Activated T-helper 2 cell treated with anti-CD3 and anti-CD28 coated beads, Interferon-gamma antibody, Interleukin-2, Interleukin-4, amounts not matched to agents 10 μg/mL and 5 μg/mL and 100 μg/mL, durations not matched to agents 14 hours and 24 hours and 36 hours (primary cell): ENCODE results near the gene TBX19. TPM values are rescaled to one million over a fixed set of nuclear protein-coding genes. Genes with fewer than 3 reads are reported as not detected.

Source experiments
- DNase-seq: peaks from one replicate; pipeline ENCODE4 v3.0.0; 2021; ENCODE audit warnings: low spot score
- H3K27ac Mint-ChIP-seq: one replicate; pipeline ENCODE4 v1.8.0; 2021; ENCODE audit warnings: mixed read lengths
- H3K27me3 Mint-ChIP-seq: one replicate; pipeline ENCODE4 v1.8.0; 2021; ENCODE audit warnings: low read depth, mixed read lengths
- H3K36me3 Mint-ChIP-seq: one replicate; pipeline ENCODE4 v1.8.0; 2021; ENCODE audit warnings: low read depth, mixed read lengths
- H3K4me1 Mint-ChIP-seq: one replicate; pipeline ENCODE4 v1.8.0; 2021; ENCODE audit warnings: low read depth, mixed read lengths
- H3K4me3 Mint-ChIP-seq: one replicate; pipeline ENCODE4 v1.8.0; 2021; ENCODE audit warnings: low read depth, mild to moderate bottlenecking, moderate library complexity, mixed read lengths
- H3K9me3 Mint-ChIP-seq: one replicate; pipeline ENCODE4 v1.8.0; 2021; ENCODE audit warnings: mixed read lengths
- intact Hi-C: fragments of 100-400 bp; cut with micrococcal nuclease; formaldehyde crosslinking; loops from one replicate; pipeline ENCODE4 v1.15.1; 2023
- total RNA-seq: library from RNA; stranded (reverse); gene quantifications from 2 replicates; pipeline ENCODE4 v1.2.3, GENCODE V29; 2022

TBX19 gene
- total RNA-seq, 1 donor from 2014 or later: 6.5 TPM

DNA sequence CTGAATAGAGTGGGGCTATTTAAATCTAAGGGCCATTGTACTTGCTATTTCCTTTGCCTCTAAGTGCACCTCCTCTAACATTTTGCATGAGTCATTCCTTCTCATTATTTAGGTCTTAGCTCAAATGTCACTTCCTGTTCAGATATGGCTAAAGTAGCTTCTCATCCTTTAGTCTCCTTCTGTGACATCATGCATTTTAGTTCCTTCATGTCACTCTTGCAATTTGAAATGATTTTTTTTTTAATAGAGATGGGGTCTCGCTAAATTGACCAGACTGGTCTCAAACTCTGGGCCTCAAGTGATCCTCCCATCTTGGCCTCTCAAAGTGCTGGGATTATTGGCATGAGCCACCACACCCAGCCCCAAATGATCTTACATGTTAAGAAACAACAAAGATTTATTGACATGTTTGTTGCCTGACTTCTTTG, 6.6 kb downstream of the TBX19 start:
- H3K27ac Mint-ChIP-seq: peak overlapping the region; percentile 43
- H3K27me3 Mint-ChIP-seq: no peaks in the 10 kb centered on the region
- intact Hi-C loops: loop anchor here (1.0 to 5.0 kb wide), 2 partner anchors 50 to 73 kb away; no protein-coding TSS in a partner anchor
- no peaks in the 10 kb centered on the region for H3K9me3 Mint-ChIP-seq
- H3K4me3 Mint-ChIP-seq: no peak overlapping the region
- H3K4me1 Mint-ChIP-seq: peaks cover 27% of the 10 kb centered on the region
- no peak for DNase-seq
- peaks cover 9% of the 10 kb centered on the region for H3K36me3 Mint-ChIP-seq

DNA sequence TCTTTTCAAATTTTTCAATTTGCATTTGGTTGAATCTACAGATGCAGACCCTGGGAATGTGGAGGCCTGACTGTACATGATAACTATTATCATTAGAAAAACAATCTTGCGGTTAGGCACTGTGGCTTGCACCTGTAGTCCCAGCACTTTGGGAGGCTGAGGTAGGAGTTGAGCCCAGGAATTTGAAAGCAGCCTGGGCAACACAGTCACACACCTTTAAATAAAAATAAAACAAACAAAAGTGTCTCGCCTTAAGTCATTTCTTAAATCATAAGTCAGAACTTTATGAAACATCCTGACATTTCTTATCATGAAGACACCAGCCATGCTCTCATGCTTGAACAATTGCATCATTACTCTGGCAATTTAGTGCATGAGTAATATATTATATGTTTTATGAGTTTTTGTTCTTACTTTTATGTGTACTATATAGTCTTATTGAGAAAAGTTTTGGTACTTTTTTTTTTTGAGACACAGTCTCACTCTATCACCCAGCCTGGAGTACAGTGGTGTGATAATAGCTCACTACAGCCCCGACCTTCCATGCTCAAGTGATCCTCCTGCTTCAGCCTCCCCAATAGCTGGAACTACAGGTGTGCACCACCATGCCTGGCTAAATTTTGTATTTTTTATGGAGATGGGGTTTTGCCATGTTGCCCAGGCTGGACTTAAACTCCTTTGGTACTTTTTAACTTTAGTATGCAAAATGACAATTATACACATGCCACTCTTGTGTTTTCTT, 7.8 kb downstream of the TBX19 start:
- intact Hi-C loops: loop anchor here (5.0 kb wide), 1 partner anchor 51 kb away; no protein-coding TSS in a partner anchor
- Mint-ChIP-seq H3K9me3 (no peaks in the 10 kb centered on the region), H3K27me3 (no peaks in the 10 kb centered on the region), H3K4me3 (no peak overlapping the region), H3K4me1 (peaks cover 27% of the 10 kb centered on the region), H3K27ac (no peak overlapping the region), H3K36me3 (peaks cover 9% of the 10 kb centered on the region)
- DNase-seq: no peak

DNA sequence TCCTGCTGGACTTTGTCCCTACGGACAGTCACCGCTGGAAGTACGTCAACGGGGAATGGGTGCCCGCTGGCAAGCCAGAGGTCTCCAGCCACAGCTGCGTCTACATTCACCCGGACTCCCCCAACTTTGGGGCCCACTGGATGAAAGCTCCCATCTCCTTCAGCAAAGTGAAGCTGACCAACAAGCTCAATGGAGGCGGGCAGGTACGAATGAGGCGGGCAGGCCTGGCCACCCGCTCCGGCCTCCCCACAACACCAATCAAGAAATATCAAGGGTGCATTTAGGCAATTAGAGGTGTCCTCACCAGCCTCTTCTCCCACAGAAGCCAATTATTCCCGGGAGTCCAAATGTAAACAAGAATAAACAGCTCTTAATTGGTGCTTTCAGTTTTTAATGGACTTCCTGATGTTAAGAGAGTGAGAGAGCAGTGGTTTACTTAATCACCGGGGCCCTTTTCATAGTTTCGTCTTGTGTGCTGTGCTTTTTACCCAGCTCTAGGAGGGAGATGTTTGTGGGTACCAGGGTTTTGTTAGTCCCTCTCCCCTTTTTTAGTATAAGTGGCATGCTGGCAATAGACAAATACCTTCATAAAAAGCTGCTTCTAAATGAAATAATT, 10.7 kb downstream of the TBX19 start:
- intact Hi-C loops: no loop called here
- no peaks in the 10 kb centered on the region for H3K27me3 Mint-ChIP-seq

DNA sequence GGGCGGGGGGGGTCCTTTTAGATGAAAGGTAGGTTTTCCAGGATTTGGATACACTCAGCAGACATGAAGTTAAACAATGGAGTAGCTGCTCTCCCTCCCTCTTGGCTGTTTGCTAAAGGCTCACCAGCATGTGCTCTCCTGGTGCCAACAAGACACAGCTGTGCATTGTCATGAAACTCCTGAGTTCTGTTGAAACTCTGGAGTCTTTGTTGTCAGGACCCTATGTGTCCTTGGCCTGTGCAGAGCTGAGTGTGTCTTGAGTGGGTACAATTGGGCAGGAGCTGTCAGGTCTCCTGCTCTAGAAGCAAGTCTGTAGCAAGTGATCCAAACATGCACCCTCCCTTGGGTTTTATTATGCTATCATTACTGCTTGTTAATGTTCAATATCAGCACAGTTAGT, 12.7 kb downstream of the TBX19 start:
- Mint-ChIP-seq H3K27ac (no peak overlapping the region), H3K36me3 (peaks cover 5% of the 10 kb centered on the region), H3K4me3 (no peak overlapping the region), H3K9me3 (no peaks in the 10 kb centered on the region), H3K27me3 (no peaks in the 10 kb centered on the region), H3K4me1 (peaks cover 2% of the 10 kb centered on the region)
- no peak for DNase-seq
- intact Hi-C loops: no loop called here

More for the DNA sequence above, 10.7 kb downstream of the TBX19 start:
- Mint-ChIP-seq H3K36me3 (peaks cover 7% of the 10 kb centered on the region), H3K27ac (no peak overlapping the region), H3K4me1 (peaks cover 16% of the 10 kb centered on the region), H3K9me3 (no peaks in the 10 kb centered on the region), H3K4me3 (no peak overlapping the region)
- no peak for DNase-seq

DNA sequence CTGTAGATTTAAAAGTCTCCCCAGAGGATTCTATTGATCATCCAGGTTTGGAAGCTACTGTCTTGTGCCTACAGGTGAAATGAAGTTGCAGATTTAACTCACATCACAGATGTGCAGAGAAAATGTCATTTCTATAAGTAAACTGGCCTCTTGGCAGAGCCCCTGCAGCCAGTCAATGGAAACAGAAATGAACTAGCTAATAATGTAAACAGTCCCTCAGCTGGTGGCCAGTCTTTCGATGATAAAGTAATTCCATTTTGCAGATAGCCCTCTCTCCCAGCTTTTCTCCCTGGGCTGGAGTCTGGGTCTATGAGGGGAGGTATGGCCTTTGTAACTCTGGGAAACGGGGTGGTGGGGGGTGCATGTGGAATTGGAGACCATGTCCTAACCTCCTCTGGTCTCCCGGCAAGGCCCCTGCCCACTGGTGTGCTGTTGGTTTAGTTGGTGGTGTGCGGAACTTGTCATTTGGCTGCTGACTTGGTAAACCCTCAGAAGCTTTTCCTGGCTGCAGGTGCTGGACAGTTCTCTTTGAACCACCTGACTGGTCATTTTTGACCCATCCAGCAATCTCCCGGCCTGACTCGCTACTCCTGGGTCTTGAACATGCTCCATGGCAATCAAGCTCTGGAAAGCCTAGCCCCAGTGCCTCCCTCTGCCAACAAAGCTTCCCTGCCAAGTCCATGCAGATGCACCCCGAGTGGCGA, 14.9 kb downstream of the TBX19 start:
- no peak for DNase-seq
- intact Hi-C loops: no loop called here
- Mint-ChIP-seq H3K9me3 (no peaks in the 10 kb centered on the region), H3K36me3 (peaks cover 5% of the 10 kb centered on the region), H3K4me1 (peaks cover 2% of the 10 kb centered on the region), H3K27ac (no peak overlapping the region), H3K27me3 (no peaks in the 10 kb centered on the region), H3K4me3 (no peak overlapping the region)

DNA sequence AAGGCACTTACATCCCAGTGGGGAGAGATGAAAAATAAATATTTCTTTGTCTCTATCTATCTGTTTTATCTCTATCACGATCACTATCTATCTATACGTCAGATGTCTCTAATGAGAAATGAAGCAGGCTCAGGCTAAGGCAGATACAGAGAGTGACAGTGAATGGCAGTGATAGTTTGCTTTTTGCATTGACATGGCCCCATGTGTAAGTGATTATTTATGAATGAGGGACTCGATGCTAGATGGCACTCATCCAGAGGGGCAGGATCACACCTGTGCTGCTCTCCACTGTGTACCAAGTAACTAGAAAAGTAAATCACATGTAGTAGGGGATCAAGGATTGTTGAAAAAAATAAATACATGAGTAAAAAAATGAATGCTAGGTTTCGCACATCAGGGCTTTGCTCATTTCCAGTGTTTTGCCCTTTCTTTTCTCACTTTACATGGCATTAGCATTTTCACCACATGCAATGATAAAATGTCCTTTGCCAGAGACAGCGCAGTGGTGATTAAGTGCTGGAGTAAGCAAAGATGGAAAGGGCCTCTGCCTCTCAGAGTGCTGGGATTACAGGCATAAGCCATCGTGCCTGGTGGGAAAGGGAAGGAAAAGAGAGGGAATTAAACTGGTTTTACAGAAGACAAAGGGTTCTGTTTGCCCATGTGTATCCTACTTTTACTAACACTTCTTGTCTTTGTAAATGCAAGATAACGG, 16.5 kb downstream of the TBX19 start:
- Mint-ChIP-seq H3K36me3 (peaks cover 5% of the 10 kb centered on the region), H3K27me3 (no peaks in the 10 kb centered on the region), H3K27ac (no peak overlapping the region), H3K4me3 (no peak overlapping the region), H3K4me1 (peaks cover 2% of the 10 kb centered on the region), H3K9me3 (no peaks in the 10 kb centered on the region)
- DNase-seq: no peak
- intact Hi-C loops: no loop called here

DNA sequence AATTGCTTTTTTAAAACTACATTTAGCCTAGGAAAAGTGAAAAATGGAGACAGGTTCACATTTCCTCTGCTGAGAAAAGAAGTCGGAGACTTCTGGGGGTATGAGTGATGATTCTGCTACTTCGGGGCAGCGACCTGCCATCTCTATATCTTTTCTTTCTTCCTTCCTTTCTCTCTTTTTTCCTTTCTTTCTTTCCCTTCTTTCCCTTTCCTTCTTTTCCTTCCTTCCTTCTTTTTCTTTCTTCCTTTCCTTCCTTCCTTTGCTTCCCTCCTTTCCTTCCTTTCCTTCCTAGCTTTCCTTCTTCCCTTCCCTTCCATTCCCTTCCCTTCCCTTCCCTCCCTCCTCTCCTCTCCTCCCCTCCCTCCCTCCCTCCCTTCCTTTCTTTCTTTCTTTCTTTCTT, 17.8 kb downstream of the TBX19 start:
- H3K4me1 Mint-ChIP-seq: peaks cover 2% of the 10 kb centered on the region
- H3K9me3 Mint-ChIP-seq: no peaks in the 10 kb centered on the region
- intact Hi-C loops: no loop called here
- H3K4me3 Mint-ChIP-seq: no peak overlapping the region
- H3K27ac Mint-ChIP-seq: no peak overlapping the region
- H3K27me3 Mint-ChIP-seq: no peaks in the 10 kb centered on the region
- no peak for DNase-seq
- H3K36me3 Mint-ChIP-seq: peaks cover 8% of the 10 kb centered on the region

DNA sequence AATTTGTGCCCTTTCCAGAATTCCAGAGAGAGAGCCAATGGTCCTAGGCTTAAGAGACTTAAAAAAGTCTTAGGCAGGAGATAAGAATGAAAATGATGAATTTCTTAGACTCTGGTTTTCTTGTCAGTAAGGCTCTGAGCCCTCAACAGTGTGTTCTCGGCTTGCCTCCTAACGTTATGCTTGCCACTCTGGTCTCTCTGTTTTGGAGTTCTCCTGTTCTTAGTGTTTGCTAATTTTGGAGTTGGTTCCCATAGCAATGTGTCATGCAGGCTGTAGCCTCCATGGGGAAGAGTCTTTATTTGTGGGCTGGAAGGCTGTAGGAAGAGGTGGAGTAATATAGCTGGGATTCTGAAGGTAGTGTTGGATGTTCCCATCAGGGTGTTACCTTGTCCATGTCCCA, 19.9 kb downstream of the TBX19 start:
- intact Hi-C loops: no loop called here
- no peak for DNase-seq
- Mint-ChIP-seq H3K4me3 (no peak overlapping the region), H3K27ac (no peak overlapping the region), H3K27me3 (no peaks in the 10 kb centered on the region), H3K9me3 (no peaks in the 10 kb centered on the region), H3K4me1 (peaks cover 4% of the 10 kb centered on the region), H3K36me3 (peaks cover 10% of the 10 kb centered on the region)

DNA sequence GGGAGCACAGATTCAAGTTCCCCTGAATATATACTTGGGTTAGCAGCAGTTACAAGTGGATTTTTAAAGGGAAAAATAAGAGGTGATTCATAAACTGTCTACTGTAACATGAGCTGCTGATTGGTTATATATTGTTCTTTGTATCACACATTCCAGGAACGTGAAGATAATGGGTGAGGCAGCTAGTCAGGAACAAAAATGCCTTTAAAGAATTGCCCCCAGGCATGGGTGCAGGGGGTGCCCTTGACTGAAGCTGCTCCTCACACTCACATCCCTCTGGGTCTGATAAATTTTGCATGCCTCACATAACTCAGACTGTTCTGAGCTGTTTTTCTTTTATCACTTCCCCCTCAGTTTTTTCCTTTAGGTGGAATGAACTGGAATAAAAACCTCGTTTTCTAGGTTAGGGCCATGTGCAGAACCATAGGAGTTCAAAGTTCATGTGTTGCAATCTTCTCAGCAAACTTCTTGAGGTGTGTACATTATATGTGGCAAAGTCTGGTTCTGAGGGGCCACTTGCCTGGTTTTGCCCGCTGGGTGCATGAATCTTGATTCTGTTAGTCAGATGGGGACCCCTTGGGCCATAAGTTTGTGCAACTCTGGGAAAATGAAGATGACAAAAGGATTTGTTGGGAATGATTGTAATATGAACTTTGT, 21.1 kb downstream of the TBX19 start:
- H3K27me3 Mint-ChIP-seq: no peaks in the 10 kb centered on the region

DNA sequence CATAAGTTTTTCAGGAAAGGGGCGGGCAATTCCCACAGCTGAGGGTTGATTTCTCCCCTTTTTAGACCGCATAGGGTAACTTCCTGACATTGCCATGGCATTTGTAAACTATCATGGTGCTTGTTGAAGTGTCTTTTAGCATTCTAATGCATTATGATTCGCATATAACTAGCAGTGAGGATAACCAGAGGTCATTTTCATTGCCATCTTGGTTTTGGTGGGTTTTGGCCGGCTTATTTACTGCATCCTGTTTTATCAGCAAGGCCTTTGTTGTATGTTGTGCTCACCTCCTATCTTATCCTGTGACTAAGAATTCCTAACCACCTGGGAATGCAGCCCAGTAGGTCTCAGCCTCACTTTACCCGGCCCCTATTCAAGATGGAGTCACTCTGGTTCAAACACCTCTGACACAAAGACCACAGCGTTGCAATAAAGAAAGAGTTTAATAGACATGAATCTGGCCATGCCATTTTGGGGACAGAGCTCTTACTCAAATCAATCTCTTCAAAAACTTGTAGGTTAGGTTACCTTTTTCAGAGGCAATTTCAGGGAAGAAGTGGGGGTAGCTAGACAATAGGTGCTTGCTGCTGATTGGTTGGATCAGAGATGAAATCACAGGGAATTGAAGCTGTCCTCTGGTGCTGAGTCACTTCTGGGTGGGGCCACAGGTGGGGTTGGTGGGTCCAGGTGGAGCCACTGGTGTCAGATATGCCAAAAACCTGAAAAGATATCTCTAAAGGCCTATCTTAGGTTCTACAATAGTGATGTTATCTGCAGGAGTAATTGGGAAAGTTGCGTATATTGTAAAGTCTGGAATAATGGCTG, 23.3 kb downstream of the TBX19 start:
- DNase-seq: no peak
- Mint-ChIP-seq H3K9me3 (no peaks in the 10 kb centered on the region), H3K27ac (no peak overlapping the region), H3K27me3 (no peaks in the 10 kb centered on the region), H3K36me3 (peaks cover 27% of the 10 kb centered on the region), H3K4me1 (peaks cover 2% of the 10 kb centered on the region), H3K4me3 (no peak overlapping the region)
- intact Hi-C loops: no loop called here

More for the DNA sequence above, 21.1 kb downstream of the TBX19 start:
- H3K4me3 Mint-ChIP-seq: no peak overlapping the region
- H3K4me1 Mint-ChIP-seq: peaks cover 2% of the 10 kb centered on the region
- DNase-seq: no peak
- intact Hi-C loops: no loop called here
- H3K9me3 Mint-ChIP-seq: no peaks in the 10 kb centered on the region
- H3K27ac Mint-ChIP-seq: no peak overlapping the region
- H3K36me3 Mint-ChIP-seq: peaks cover 20% of the 10 kb centered on the region

DNA sequence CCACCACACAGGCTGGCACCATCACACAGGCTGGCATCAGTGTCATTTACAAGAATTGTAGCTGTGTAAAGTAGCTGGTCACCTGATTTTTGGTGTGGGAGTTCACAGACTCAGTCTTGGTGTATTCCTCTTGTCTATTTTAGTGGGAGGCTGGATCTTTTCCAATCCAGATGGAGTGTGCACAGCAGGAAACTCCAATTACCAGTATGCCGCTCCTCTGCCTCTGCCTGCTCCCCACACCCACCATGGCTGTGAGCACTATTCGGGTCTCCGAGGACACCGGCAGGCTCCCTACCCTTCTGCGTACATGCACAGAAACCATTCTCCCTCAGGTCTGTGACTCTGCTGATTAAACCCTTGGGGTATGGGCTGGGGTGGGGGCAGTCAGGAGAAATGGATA, 24.2 kb downstream of the TBX19 start:
- peaks cover 29% of the 10 kb centered on the region for H3K36me3 Mint-ChIP-seq
- no peaks in the 10 kb centered on the region for H3K9me3 Mint-ChIP-seq
- H3K4me3 Mint-ChIP-seq: no peak overlapping the region
- intact Hi-C loops: no loop called here
- no peak overlapping the region for H3K27ac Mint-ChIP-seq
- peaks cover 2% of the 10 kb centered on the region for H3K4me1 Mint-ChIP-seq
- DNase-seq: no peak
- H3K27me3 Mint-ChIP-seq: no peaks in the 10 kb centered on the region
